ENCODE measurements around the gene PRKG1.

Gene PRKG1

DNA sequence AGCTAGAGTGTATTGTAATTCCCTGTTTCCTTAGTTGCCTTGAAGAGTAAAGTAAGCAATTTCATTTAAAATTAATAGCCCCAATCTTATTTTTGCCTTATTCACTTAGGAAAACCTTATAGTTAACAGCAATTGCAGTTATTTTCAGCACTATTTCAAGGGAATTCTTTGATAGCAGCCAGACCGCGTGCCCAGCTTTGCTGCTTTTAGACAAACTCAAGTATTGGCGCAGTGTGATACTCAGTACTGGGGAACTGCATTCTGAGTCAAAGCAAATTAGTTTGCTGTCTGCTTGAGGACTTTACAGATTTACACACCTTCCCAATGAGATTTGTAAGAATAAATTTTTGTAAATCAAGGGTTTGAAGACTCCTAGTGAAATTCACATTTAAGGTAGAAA lies 21.2 kb downstream of the PRKG1 start:
- DNase-seq (ENCODE audit: low read depth), result no peak
- TF ChIP-seq, protein P1, sequence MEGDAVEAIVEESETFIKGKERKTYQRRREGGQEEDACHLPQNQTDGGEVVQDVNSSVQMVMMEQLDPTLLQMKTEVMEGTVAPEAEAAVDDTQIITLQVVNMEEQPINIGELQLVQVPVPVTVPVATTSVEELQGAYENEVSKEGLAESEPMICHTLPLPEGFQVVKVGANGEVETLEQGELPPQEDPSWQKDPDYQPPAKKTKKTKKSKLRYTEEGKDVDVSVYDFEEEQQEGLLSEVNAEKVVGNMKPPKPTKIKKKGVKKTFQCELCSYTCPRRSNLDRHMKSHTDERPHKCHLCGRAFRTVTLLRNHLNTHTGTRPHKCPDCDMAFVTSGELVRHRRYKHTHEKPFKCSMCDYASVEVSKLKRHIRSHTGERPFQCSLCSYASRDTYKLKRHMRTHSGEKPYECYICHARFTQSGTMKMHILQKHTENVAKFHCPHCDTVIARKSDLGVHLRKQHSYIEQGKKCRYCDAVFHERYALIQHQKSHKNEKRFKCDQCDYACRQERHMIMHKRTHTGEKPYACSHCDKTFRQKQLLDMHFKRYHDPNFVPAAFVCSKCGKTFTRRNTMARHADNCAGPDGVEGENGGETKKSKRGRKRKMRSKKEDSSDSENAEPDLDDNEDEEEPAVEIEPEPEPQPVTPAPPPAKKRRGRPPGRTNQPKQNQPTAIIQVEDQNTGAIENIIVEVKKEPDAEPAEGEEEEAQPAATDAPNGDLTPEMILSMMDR (IDR thresholded peaks at IDR 0.05; ENCODE audit: insufficient read depth, low read depth, low read length, missing control alignments), result no peak
- H3K4me3 ChIP-seq (ENCODE audit: low read depth, low read length), result no peak overlapping the region

DNA sequence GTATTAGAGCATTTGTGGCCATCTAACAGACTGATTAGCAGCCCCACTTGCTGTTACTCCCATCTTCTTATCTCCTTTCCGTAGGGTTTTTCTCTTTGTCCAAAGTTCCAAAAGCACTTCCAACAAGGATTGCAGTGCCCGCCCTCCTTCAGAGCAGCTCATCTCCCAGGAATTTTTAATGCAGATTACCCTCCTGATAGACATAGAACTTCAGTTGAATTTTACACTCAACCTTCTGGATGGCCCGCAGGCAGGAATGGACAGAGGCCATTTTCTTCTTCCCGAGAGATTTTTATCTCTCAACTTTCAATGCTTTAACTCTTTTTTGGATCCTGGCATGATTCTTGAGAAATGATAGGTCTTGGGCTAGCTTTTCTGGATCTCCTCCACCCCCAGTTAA lies 23.3 kb downstream of the PRKG1 start:
- no peak for DNase-seq (ENCODE audit: low read depth)
- TF ChIP-seq, protein P1 (IDR thresholded peaks at IDR 0.05; ENCODE audit: insufficient read depth, low read depth, low read length, missing control alignments), result no peak

DNA sequence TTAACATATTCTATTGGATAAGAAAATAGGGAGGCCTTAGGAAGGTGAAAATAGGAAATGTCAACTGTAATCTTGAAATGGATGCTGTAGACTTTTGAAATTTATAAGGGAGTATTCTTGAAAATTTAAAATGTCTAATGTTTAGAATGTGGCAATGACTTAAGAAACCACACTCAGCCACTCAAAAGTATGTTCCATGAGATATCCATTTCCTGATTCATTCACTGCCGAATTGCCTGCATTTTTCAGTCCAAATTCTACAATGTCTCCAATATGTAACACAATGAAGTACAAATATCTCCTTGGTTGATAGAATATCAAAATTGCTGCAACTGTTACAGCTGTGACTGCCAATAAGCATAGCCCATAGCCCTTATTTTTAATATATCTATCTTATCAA lies 25.9 kb downstream of the PRKG1 start:
- H3K4me3 ChIP-seq (ENCODE audit: low read depth, low read length), result no peak overlapping the region
- TF ChIP-seq, protein P1 (IDR thresholded peaks at IDR 0.05; ENCODE audit: insufficient read depth, low read depth, low read length, missing control alignments), result no peak
- DNase-seq (ENCODE audit: low read depth), result no peak

More for the DNA sequence above, 23.3 kb downstream of the PRKG1 start:
- no peak overlapping the region for H3K4me3 ChIP-seq (ENCODE audit: low read depth, low read length)

DNA sequence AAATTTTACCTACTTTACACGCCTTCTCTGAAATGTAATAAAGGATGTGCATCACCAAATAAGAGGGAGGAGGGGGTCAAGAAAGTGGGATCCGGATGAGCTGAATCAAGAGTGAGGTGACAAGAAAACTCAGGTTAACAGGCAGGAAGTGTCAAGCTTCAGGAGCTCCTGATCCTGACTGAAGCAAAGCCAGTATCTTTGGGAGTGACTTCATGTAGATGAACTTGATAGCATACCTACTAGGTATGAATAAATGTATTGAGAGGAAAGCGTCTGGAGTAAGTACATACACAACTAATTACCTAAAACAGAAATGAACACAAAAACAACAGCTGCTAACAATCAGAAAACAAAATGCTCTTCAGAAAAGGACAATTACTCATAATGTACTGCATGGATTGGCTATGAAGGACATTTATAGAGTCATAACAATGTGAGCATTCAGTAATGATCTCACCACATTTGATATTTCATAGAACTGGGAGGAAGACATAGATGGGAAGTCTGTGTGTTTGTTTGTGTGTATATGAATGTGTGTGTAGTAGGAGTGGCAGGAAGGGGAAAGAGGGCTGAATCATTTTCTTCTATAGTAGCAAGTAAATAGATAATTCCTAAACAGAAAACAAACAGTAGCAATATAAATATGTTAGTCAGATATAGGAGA lies 29.4 kb downstream of the PRKG1 start:
- no peak for DNase-seq (ENCODE audit: low read depth)
- TF ChIP-seq, protein P1 (IDR thresholded peaks at IDR 0.05; ENCODE audit: insufficient read depth, low read depth, low read length, missing control alignments), result no peak
- no peak overlapping the region for H3K4me3 ChIP-seq (ENCODE audit: low read depth, low read length)

DNA sequence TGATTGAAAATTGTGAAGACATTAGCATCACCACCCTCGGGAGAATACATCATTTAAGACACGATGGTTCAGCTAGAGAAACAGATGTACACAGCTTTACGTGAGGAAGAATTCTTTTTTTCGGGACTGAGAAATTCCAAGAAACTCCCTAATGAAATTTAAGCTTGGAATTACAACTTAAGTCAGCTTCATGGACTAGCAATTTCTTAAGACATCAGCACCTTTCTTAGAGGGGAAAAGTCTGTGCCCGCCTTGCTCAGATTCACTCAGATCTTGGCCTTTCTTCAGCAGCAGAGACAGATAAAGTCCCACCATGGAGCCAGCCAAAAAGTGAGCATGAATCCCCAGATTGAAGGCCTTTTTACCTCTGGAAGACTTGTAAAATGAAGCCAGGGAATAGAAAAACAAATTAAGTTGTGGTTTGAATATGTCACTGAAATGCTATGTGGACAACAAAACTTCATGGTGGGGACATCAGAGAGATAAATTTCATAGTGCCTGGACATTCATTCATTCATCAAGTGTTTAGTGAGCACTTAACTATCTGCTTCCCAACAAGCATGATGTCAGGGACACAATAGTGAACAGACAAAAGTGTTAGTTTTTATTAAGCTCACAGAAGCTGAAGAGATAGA lies 32.1 kb downstream of the PRKG1 start:
- no peak for DNase-seq (ENCODE audit: low read depth)
- TF ChIP-seq, protein P1 (IDR thresholded peaks at IDR 0.05; ENCODE audit: insufficient read depth, low read depth, low read length, missing control alignments), result no peak
- H3K4me3 ChIP-seq (ENCODE audit: low read depth, low read length), result no peak overlapping the region

DNA sequence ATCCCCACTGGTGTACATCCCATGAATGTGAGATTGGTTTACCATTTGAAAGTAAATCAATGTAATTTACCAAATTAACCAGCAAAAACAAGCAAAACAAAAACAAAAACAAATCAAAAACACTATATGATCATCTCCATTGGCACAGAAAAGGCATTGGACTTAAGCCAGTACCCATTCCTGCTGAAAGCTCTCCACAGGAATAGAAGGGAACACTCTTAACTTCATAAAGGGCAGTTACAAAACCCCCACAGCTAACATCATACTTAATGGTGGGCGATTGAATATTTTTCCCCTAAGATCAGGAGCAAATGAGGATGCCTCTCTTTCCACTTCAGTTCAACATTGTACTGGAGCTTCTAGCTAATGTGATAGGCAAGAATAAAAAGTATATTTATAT lies 34.1 kb downstream of the PRKG1 start:
- H3K4me3 ChIP-seq (ENCODE audit: low read depth, low read length), result no peak overlapping the region
- TF ChIP-seq, protein P1 (IDR thresholded peaks at IDR 0.05; ENCODE audit: insufficient read depth, low read depth, low read length, missing control alignments), result no peak
- no peak for DNase-seq (ENCODE audit: low read depth)
